Measurements from ENCODE around the gene COL26A1. TPM values are rescaled to one million over a fixed set of nuclear protein-coding genes. Genes with fewer than 3 reads are reported as not detected.

The COL26A1 gene
- total RNA-seq, 1 donor, result not detected

GRCh38 chr7:101398396-101399289, 36.0 kb downstream of the COL26A1 start:
- DNase-seq (ENCODE audit: insufficient read length, low spot score, missing footprints), result no peak
- peaks cover 3% of the 10 kb centered on the region for H3K9me3 ChIP-seq (ENCODE audit: low read depth, low read length)
- no peak overlapping the region for H3K4me3 ChIP-seq (ENCODE audit: insufficient read depth, low read length)
- peaks cover 28% of the 10 kb centered on the region for H3K27me3 ChIP-seq (ENCODE audit: insufficient read depth, low read length)
- TF ChIP-seq CTCF (IDR thresholded peaks at IDR 0.05; ENCODE audit: extremely low read depth, low read depth, low read length), result no peak
- H4K20me1 ChIP-seq (ENCODE audit: insufficient read depth, low read length), result no peaks in the 10 kb centered on the region
- no peak overlapping the region for H3K4me2 ChIP-seq (ENCODE audit: insufficient read depth, low read length)
- no peak overlapping the region for H3K27ac ChIP-seq (ENCODE audit: low read depth, low read length)
- peaks cover 14% of the 10 kb centered on the region for H3K4me1 ChIP-seq (ENCODE audit: insufficient read depth, low read length)
- no peaks in the 10 kb centered on the region for H3K36me3 ChIP-seq (ENCODE audit: insufficient read depth, low read length)
- no peak overlapping the region for H2AFZ ChIP-seq (ENCODE audit: low read length)
- H3K79me2 ChIP-seq (ENCODE audit: insufficient read depth, low read length), result no peaks in the 10 kb centered on the region

- peak; percentile 84 for DNase-seq (ENCODE audit: insufficient read length, low spot score, missing footprints)
- H3K27me3 ChIP-seq (ENCODE audit: insufficient read depth, low read length), result peaks cover 28% of the 10 kb centered on the region
- no peaks in the 10 kb centered on the region for H4K20me1 ChIP-seq (ENCODE audit: insufficient read depth, low read length)
- no peak overlapping the region for H2AFZ ChIP-seq (ENCODE audit: low read length)
- no peaks in the 10 kb centered on the region for H3K36me3 ChIP-seq (ENCODE audit: insufficient read depth, low read length)
- no peaks in the 10 kb centered on the region for H3K79me2 ChIP-seq (ENCODE audit: insufficient read depth, low read length)
- peak overlapping the region; percentile 29 for H3K4me2 ChIP-seq (ENCODE audit: insufficient read depth, low read length)
- H3K27ac ChIP-seq (ENCODE audit: low read depth, low read length), result no peak overlapping the region
- H3K9me3 ChIP-seq (ENCODE audit: low read depth, low read length), result peaks cover 3% of the 10 kb centered on the region
- TF ChIP-seq CTCF (IDR thresholded peaks at IDR 0.05; ENCODE audit: extremely low read depth, low read depth, low read length), result no peak
- no peak overlapping the region for H3K4me3 ChIP-seq (ENCODE audit: insufficient read depth, low read length)
- peaks cover 14% of the 10 kb centered on the region for H3K4me1 ChIP-seq (ENCODE audit: insufficient read depth, low read length)
These were observed 37.1 kb downstream of the COL26A1 start for GRCh38 chr7:101399759-101400158.

GRCh38 chr7:101400751-101401150, 38.1 kb downstream of the COL26A1 start:
- no peak for TF ChIP-seq CTCF (IDR thresholded peaks at IDR 0.05; ENCODE audit: extremely low read depth, low read depth, low read length)
- Histone ChIP-seq H3K4me2 (ENCODE audit: insufficient read depth, low read length) (no peak overlapping the region), H2AFZ (ENCODE audit: low read length) (no peak overlapping the region), H3K27me3 (ENCODE audit: insufficient read depth, low read length) (peaks cover 20% of the 10 kb centered on the region), H3K36me3 (ENCODE audit: insufficient read depth, low read length) (no peaks in the 10 kb centered on the region), H3K9me3 (ENCODE audit: low read depth, low read length) (peaks cover 3% of the 10 kb centered on the region), H3K4me3 (ENCODE audit: insufficient read depth, low read length) (no peak overlapping the region), H3K4me1 (ENCODE audit: insufficient read depth, low read length) (peaks cover 14% of the 10 kb centered on the region), H4K20me1 (ENCODE audit: insufficient read depth, low read length) (no peaks in the 10 kb centered on the region), H3K27ac (ENCODE audit: low read depth, low read length) (no peak overlapping the region), H3K79me2 (ENCODE audit: insufficient read depth, low read length) (no peaks in the 10 kb centered on the region)
- DNase-seq (ENCODE audit: insufficient read length, low spot score, missing footprints), result no peak

- peak overlapping the region; percentile 30 for H3K4me3 ChIP-seq (ENCODE audit: insufficient read depth, low read length)
- DNase-seq (ENCODE audit: insufficient read length, low spot score, missing footprints), result no peak
- H3K79me2 ChIP-seq (ENCODE audit: insufficient read depth, low read length), result no peaks in the 10 kb centered on the region
- H3K4me2 ChIP-seq (ENCODE audit: insufficient read depth, low read length), result peak overlapping the region; percentile 29
- TF ChIP-seq CTCF (IDR thresholded peaks at IDR 0.05; ENCODE audit: extremely low read depth, low read depth, low read length), result no peak
- H3K27me3 ChIP-seq (ENCODE audit: insufficient read depth, low read length), result peaks cover 20% of the 10 kb centered on the region
- H3K36me3 ChIP-seq (ENCODE audit: insufficient read depth, low read length), result no peaks in the 10 kb centered on the region
- H3K4me1 ChIP-seq (ENCODE audit: insufficient read depth, low read length), result peaks cover 14% of the 10 kb centered on the region
- H4K20me1 ChIP-seq (ENCODE audit: insufficient read depth, low read length), result no peaks in the 10 kb centered on the region
- H3K9me3 ChIP-seq (ENCODE audit: low read depth, low read length), result peaks cover 3% of the 10 kb centered on the region
- no peak overlapping the region for H2AFZ ChIP-seq (ENCODE audit: low read length)
- H3K27ac ChIP-seq (ENCODE audit: low read depth, low read length), result no peak overlapping the region
These were observed 38.9 kb downstream of the COL26A1 start for GRCh38 chr7:101401390-101402080.

All from osteoblast (primary cell).